Astrocyte of the cerebellum (primary cell): ENCODE measurements around the gene CPT1A.

ENCODE experiments used
- DNase-seq: peaks from one replicate; pipeline ENCODE4 v3.0.0-alpha.2; 2011; ENCODE audit warnings: low read depth
- H3K4me3 ChIP-seq: 2 replicates; pipeline ENCODE4 v1.5.1; 2011; ENCODE audit warnings: mild to moderate bottlenecking, low read depth, low read length, moderate library complexity
- in situ Hi-C: cut with HindIII; loops from 2 replicates; pipeline ENCODE4 v1.10.0; 2017; ENCODE audit warnings: low sequenced_read_pairs
- TF ChIP-seq, protein P1 (sequence below): IDR thresholded peaks from 2 replicates; pipeline ENCODE4 v1.5.1; 2012; ENCODE audit warnings: low read length, low read depth, moderate library complexity, mild to moderate bottlenecking; ENCODE audit errors: missing control alignments

Gene CPT1A

GRCh38 chr11:68878022-68878421 lies 36.3 kb upstream of the CPT1A start:
- no peak overlapping the region for H3K4me3 ChIP-seq
- no peak for DNase-seq
- in situ Hi-C loops, result no loop called here
- TF ChIP-seq, protein P1, sequence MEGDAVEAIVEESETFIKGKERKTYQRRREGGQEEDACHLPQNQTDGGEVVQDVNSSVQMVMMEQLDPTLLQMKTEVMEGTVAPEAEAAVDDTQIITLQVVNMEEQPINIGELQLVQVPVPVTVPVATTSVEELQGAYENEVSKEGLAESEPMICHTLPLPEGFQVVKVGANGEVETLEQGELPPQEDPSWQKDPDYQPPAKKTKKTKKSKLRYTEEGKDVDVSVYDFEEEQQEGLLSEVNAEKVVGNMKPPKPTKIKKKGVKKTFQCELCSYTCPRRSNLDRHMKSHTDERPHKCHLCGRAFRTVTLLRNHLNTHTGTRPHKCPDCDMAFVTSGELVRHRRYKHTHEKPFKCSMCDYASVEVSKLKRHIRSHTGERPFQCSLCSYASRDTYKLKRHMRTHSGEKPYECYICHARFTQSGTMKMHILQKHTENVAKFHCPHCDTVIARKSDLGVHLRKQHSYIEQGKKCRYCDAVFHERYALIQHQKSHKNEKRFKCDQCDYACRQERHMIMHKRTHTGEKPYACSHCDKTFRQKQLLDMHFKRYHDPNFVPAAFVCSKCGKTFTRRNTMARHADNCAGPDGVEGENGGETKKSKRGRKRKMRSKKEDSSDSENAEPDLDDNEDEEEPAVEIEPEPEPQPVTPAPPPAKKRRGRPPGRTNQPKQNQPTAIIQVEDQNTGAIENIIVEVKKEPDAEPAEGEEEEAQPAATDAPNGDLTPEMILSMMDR, result no peak

- in situ Hi-C loops, result no loop called here
- no peak for DNase-seq
- TF ChIP-seq, protein P1, result no peak
- no peak overlapping the region for H3K4me3 ChIP-seq
Measured at GRCh38 chr11:68872216-68873003, 30.7 kb upstream of the CPT1A start.

DNA sequence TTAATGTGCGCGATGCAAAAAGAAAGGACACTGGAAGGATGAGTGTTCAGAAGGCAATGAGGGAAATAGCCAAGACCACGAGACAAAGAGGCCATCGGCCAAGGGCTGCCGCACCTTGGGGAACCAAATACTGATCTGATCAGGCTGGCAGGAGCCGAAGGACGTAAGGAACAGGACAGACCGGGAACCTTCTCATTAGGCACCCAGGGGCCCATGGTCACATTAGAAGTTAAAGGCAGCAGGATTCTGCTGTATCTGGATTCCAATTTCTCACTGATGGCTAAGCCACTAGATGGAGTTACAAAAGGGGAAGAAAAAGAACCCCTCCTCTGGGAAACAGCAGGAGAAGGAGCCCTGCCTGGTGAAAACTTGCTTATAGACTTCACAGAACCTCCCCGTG lies 28.8 kb upstream of the CPT1A start:
- in situ Hi-C loops, result no loop called here
- H3K4me3 ChIP-seq, result no peak overlapping the region
- TF ChIP-seq, protein P1, result no peak
- DNase-seq, result no peak

GRCh38 chr11:68868221-68868835 lies 26.6 kb upstream of the CPT1A start:
- DNase-seq, result no peak
- TF ChIP-seq, protein P1, result no peak
- H3K4me3 ChIP-seq, result no peak overlapping the region
- in situ Hi-C loops, result no loop called here

DNA sequence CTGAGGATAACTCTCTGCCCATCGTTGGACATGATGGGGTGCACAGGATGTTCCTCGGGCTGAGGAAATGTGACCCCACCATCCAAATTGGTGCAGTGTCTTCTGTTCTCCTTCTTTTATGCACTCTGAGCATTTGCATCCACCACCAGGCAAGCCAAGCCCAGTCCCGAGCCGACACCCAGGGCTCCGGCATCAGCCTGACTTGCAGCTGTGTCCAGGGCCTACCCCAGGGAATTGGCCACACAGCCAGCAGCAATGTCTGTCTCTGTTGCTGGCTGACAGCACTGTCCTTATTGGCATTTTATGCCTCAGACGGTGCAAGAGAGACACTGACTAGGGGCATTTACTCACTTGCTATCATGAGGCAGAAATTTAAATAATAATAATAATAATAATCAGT lies 25.4 kb upstream of the CPT1A start:
- TF ChIP-seq, protein P1, result no peak
- in situ Hi-C loops, result no loop called here
- no peak for DNase-seq
- no peak overlapping the region for H3K4me3 ChIP-seq

DNA sequence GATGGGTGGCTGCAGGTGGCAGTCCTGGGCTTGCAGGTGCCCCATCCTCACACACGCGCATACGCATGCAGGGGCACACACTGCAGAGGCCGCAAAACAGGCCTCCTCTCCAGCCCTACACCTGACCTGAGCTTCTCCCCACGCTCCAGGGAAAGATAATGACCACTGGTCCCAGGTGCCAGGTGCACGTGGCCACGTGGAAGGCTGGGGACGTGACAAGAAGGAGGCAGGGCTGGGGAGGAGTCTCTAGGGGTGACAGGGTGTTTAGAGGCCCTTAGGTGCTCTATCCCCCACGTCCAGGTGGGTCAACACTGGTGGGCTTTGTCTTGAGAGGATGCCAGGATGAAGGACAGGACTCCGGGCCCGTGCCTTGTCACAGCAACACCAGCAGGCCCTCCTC lies 23.5 kb upstream of the CPT1A start:
- no peak overlapping the region for H3K4me3 ChIP-seq
- in situ Hi-C loops, result no loop called here
- TF ChIP-seq, protein P1, result no peak
- DNase-seq, result no peak
